K562 (cell line): Measurements from ENCODE around the gene SERPINE3.

Experiments used
- CUX1 ChIP-seq: fragments of 200-800 bp; sonication (Bioruptor generic); IDR thresholded peaks from 2 replicates; pipeline ENCODE4 v1.6.1; 2016; ENCODE audit warnings: missing genetic modification characterization, missing compliant biosample characterization
- DACH1 ChIP-seq: fragments of 450-650 bp; IDR thresholded peaks from 2 replicates; pipeline ENCODE4 v1.6.1; 2018; ENCODE audit not compliant: partially characterized antibody
- MIER1 ChIP-seq: fragments of 450-650 bp; IDR thresholded peaks from 2 replicates; pipeline ENCODE4 v1.6.1; 2016; ENCODE audit warnings: antibody characterized with exemption, mild to moderate bottlenecking, low read depth
- NFRKB ChIP-seq: fragments of 450-650 bp; IDR thresholded peaks from 2 replicates; pipeline ENCODE4 v1.6.1; 2016; ENCODE audit warnings: low read depth
- NFYB ChIP-seq: IDR thresholded peaks from 2 replicates; pipeline ENCODE4 v1.6.1; 2011; ENCODE audit warnings: mild to moderate bottlenecking, moderate library complexity; ENCODE audit not compliant: insufficient read length; ENCODE audit errors: extremely low read depth
- POU5F1 ChIP-seq: fragments of 150-350 bp; IDR thresholded peaks from 2 replicates; pipeline ENCODE4 v1.6.1; 2014; ENCODE audit warnings: borderline replicate concordance, low read length, low read depth, mild to moderate bottlenecking; ENCODE audit not compliant: partially characterized antibody
- REST ChIP-seq, 2 experiments: fragments of 450-650 bp; formaldehyde crosslinking in 1 of 2; IDR thresholded peaks; 2 replicates each; pipeline versions ENCODE4 v1.4.0 to v1.6.1; 2014 to 2020; ENCODE audit warnings: mild to moderate bottlenecking in 2 of 2, borderline replicate concordance in 1 of 2, low read depth in 1 of 2
- RFX5 ChIP-seq: IDR thresholded peaks from 2 replicates; pipeline ENCODE4 v1.6.1; 2011; ENCODE audit warnings: low read depth, mild to moderate bottlenecking, improper control_type of control experiment, low read length
- TRIM24 ChIP-seq, 2 experiments: fragments of 450-650 bp; IDR thresholded peaks; 2 replicates each; pipeline ENCODE4 v1.6.1; 2016
- ZNF75A ChIP-seq: fragments of 450-650 bp; formaldehyde crosslinking; IDR thresholded peaks from 2 replicates; pipeline ENCODE4 v1.4.0; 2020; ENCODE audit warnings: mild to moderate bottlenecking
- TF ChIP-seq, protein P1 (sequence below), 3 experiments: IDR thresholded peaks in 2 of 3; conservative IDR thresholded peaks in 1 of 3; 2 replicates each; pipeline ENCODE4 v1.5.1; 2011 to 2012; ENCODE audit warnings: low read length in 3 of 3, mild to moderate bottlenecking in 3 of 3, control low read depth in 2 of 3, improper control_type of control experiment in 1 of 3, inconsistent platforms in 1 of 3, low read depth in 1 of 3, mixed read lengths in 1 of 3, moderate library complexity in 1 of 3; ENCODE audit not compliant: insufficient read depth in 2 of 3
- TF ChIP-seq, protein P2 (sequence below), 3 experiments: fragments of 200-800 bp in 1 of 3; fragments of 250-450 bp in 1 of 3; fragments of 450-650 bp in 1 of 3; sonication (Bioruptor Pico) in 1 of 3; sonication (Bioruptor generic) in 1 of 3; formaldehyde crosslinking in 1 of 3; IDR thresholded peaks; 2 replicates each; pipeline versions ENCODE4 v1.6.1 to v1.8.0; 2016 to 2022; ENCODE audit warnings: mild to moderate bottlenecking in 2 of 3, missing genetic modification characterization in 2 of 3, missing compliant biosample characterization in 1 of 3, moderate library complexity in 1 of 3

- TF ChIP-seq REST (IDR thresholded peaks at IDR 0.05; ENCODE audit: borderline replicate concordance) (no peak), REST (CRISPR knock-in tag; IDR thresholded peaks at IDR 0.05; ENCODE audit: low read depth) (no peak), POU5F1 (no peak), RFX5 (no peak), NFRKB (no peak), TRIM24 (IDR thresholded peaks at IDR 0.05) (no peak), ZNF75A (no peak), NFYB (no peak), DACH1 (no peak), MIER1 (no peak), CUX1 (CRISPR knock-in tag) (no peak)
- TF ChIP-seq, protein P1, sequence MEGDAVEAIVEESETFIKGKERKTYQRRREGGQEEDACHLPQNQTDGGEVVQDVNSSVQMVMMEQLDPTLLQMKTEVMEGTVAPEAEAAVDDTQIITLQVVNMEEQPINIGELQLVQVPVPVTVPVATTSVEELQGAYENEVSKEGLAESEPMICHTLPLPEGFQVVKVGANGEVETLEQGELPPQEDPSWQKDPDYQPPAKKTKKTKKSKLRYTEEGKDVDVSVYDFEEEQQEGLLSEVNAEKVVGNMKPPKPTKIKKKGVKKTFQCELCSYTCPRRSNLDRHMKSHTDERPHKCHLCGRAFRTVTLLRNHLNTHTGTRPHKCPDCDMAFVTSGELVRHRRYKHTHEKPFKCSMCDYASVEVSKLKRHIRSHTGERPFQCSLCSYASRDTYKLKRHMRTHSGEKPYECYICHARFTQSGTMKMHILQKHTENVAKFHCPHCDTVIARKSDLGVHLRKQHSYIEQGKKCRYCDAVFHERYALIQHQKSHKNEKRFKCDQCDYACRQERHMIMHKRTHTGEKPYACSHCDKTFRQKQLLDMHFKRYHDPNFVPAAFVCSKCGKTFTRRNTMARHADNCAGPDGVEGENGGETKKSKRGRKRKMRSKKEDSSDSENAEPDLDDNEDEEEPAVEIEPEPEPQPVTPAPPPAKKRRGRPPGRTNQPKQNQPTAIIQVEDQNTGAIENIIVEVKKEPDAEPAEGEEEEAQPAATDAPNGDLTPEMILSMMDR (IDR thresholded peaks at IDR 0.05 in 2 of 3, conservative IDR thresholded peaks at IDR 0.05 in 1 of 3; ENCODE audit: insufficient read depth in 2 of 3, low read depth in 1 of 3, low read length in 3 of 3): no peak
- TF ChIP-seq, protein P2, sequence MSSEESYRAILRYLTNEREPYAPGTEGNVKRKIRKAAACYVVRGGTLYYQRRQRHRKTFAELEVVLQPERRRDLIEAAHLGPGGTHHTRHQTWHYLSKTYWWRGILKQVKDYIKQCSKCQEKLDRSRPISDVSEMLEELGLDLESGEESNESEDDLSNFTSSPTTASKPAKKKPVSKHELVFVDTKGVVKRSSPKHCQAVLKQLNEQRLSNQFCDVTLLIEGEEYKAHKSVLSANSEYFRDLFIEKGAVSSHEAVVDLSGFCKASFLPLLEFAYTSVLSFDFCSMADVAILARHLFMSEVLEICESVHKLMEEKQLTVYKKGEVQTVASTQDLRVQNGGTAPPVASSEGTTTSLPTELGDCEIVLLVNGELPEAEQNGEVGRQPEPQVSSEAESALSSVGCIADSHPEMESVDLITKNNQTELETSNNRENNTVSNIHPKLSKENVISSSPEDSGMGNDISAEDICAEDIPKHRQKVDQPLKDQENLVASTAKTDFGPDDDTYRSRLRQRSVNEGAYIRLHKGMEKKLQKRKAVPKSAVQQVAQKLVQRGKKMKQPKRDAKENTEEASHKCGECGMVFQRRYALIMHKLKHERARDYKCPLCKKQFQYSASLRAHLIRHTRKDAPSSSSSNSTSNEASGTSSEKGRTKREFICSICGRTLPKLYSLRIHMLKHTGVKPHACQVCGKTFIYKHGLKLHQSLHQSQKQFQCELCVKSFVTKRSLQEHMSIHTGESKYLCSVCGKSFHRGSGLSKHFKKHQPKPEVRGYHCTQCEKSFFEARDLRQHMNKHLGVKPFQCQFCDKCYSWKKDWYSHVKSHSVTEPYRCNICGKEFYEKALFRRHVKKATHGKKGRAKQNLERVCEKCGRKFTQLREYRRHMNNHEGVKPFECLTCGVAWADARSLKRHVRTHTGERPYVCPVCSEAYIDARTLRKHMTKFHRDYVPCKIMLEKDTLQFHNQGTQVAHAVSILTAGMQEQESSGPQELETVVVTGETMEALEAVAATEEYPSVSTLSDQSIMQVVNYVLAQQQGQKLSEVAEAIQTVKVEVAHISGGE (CRISPR knock-in tag; IDR thresholded peaks at IDR 0.05): no peak
Measured at GRCh38 chr13:51308781-51309180, 30.7 kb upstream of the SERPINE3 start.
